Measurements from ENCODE around the gene GARIN5B.
"Not testable (repeated sequence)": the region's sequence is repeated elsewhere in the genome, so short reads cannot be mapped to it uniquely, and the experiment has no call there.

GARIN5B gene

GRCh38 chr19:55346725-55347441 lies 16.2 kb downstream of the GARIN5B start:
- DNase-seq, result no peak

GRCh38 chr19:55345818-55346724 lies 17.0 kb downstream of the GARIN5B start:
- DNase-seq, result no peak

GRCh38 chr19:55345101-55345817 lies 17.8 kb downstream of the GARIN5B start:
- DNase-seq, result no peak

GRCh38 chr19:55344444-55344843 lies 18.6 kb downstream of the GARIN5B start:
- DNase-seq, result no peak

GRCh38 chr19:55341595-55342531 lies 21.2 kb downstream of the GARIN5B start:
- DNase-seq, result no peak

GRCh38 chr19:55341171-55341588 lies 21.9 kb downstream of the GARIN5B start:
- peak; percentile 82 for DNase-seq

GRCh38 chr19:55340784-55341147 lies 22.3 kb downstream of the GARIN5B start:
- DNase-seq, result no peak

- DNase-seq, result peak; percentile 63
Measured at GRCh38 chr19:55339889-55340783, 22.9 kb downstream of the GARIN5B start.

GRCh38 chr19:55339105-55339888 lies 23.8 kb downstream of the GARIN5B start, which contains the start of gene KMT5C:
TSS of gene KMT5C (plus strand) at chr19:55339876. CDS start at chr19:55341937, 2,061 bp downstream.
- DNase-seq, result peak; percentile 100

GRCh38 chr19:55336101-55336500 lies 27.0 kb downstream of the GARIN5B start:
- no peak for DNase-seq

- DNase-seq, result no peak
Measured at GRCh38 chr19:55333870-55334269, 29.2 kb downstream of the GARIN5B start.

GRCh38 chr19:55329791-55330190 lies 33.3 kb downstream of the GARIN5B start:
- DNase-seq, result not testable (repeated sequence)

- DNase-seq, result not testable (repeated sequence)
Measured at GRCh38 chr19:55328774-55329318, 34.2 kb downstream of the GARIN5B start.

GRCh38 chr19:55325172-55325571 lies 37.9 kb downstream of the GARIN5B start, which contains the start of gene TMEM150B:
TSS of gene TMEM150B (minus strand) at chr19:55325341. CDS start at chr19:55321036, 4,305 bp downstream.
- no peak for DNase-seq

GRCh38 chr19:55324662-55325061 lies 38.4 kb downstream of the GARIN5B start:
- DNase-seq, result no peak

GRCh38 chr19:55322204-55322885 lies 40.7 kb downstream of the GARIN5B start:
- no peak for DNase-seq

GRCh38 chr19:55321466-55322137 lies 41.5 kb downstream of the GARIN5B start:
- DNase-seq, result no peak

- DNase-seq, result no peak
Measured at GRCh38 chr19:55320844-55321419, 42.1 kb downstream of the GARIN5B start.
